ENCODE measurements around the gene LHFPL2.

The LHFPL2 gene

GRCh38 chr5:78659114-78659513, 10.5 kb upstream of the LHFPL2 start:
- TF ChIP-seq, protein P1, sequence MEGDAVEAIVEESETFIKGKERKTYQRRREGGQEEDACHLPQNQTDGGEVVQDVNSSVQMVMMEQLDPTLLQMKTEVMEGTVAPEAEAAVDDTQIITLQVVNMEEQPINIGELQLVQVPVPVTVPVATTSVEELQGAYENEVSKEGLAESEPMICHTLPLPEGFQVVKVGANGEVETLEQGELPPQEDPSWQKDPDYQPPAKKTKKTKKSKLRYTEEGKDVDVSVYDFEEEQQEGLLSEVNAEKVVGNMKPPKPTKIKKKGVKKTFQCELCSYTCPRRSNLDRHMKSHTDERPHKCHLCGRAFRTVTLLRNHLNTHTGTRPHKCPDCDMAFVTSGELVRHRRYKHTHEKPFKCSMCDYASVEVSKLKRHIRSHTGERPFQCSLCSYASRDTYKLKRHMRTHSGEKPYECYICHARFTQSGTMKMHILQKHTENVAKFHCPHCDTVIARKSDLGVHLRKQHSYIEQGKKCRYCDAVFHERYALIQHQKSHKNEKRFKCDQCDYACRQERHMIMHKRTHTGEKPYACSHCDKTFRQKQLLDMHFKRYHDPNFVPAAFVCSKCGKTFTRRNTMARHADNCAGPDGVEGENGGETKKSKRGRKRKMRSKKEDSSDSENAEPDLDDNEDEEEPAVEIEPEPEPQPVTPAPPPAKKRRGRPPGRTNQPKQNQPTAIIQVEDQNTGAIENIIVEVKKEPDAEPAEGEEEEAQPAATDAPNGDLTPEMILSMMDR (IDR thresholded peaks at IDR 0.05; ENCODE audit: insufficient read depth, low read length, poor library complexity, severe bottlenecking) = no peak
- no peak for TF ChIP-seq EZH2phosphoT487 (conservative IDR thresholded peaks at IDR 0.05; ENCODE audit: low read length)
- Histone ChIP-seq H2AFZ (ENCODE audit: low read depth, low read length, severe bottlenecking) (no peak overlapping the region), H3K4me2 (ENCODE audit: low read depth, low read length, poor library complexity, severe bottlenecking) (no peak overlapping the region)

GRCh38 chr5:78657201-78657600, 8.6 kb upstream of the LHFPL2 start:
- TF ChIP-seq, protein P1 (IDR thresholded peaks at IDR 0.05; ENCODE audit: insufficient read depth, low read length, poor library complexity, severe bottlenecking) = no peak
- TF ChIP-seq EZH2phosphoT487 (conservative IDR thresholded peaks at IDR 0.05; ENCODE audit: low read length) = no peak
- no peaks in the 10 kb centered on the region for H3K27me3 ChIP-seq (ENCODE audit: low read length)
- H3F3A ChIP-seq (ENCODE audit: insufficient read depth) = peaks cover 22% of the 10 kb centered on the region; the same call in 1 of the 2 replicates
- no peak overlapping the region for H2AFZ ChIP-seq (ENCODE audit: low read depth, low read length, severe bottlenecking)
- H3K9me2 ChIP-seq (replicated peaks; ENCODE audit: insufficient read depth, low read length) = no peaks in the 10 kb centered on the region
- H3K4me3 ChIP-seq (ENCODE audit: insufficient read depth, low read length, poor library complexity, severe bottlenecking) = no peak overlapping the region
- no peak overlapping the region for H3K9ac ChIP-seq (ENCODE audit: low read length)
- H3K4me2 ChIP-seq (ENCODE audit: low read depth, low read length, poor library complexity, severe bottlenecking) = no peak overlapping the region
- peaks cover 14% of the 10 kb centered on the region; the same call in 1 of the 2 replicates for H3K36me3 ChIP-seq (ENCODE audit: low read length)
- no peak overlapping the region for H3K27ac ChIP-seq (ENCODE audit: low read depth, low read length)
- 0 out of 2 replicates have a peak, but pooled peaks cover 14% of the 10 kb centered on the region for H3K79me2 ChIP-seq (ENCODE audit: insufficient read depth, low read length)
- H4K20me1 ChIP-seq (ENCODE audit: low read depth, low read length) = no peaks in the 10 kb centered on the region
- no peaks in the 10 kb centered on the region for H3K9me3 ChIP-seq (ENCODE audit: insufficient read depth, low read length)

More at GRCh38 chr5:78659114-78659513, 10.5 kb upstream of the LHFPL2 start:
- H3K9me3 ChIP-seq (ENCODE audit: insufficient read depth, low read length) = no peaks in the 10 kb centered on the region
- no peak overlapping the region for H3K4me3 ChIP-seq (ENCODE audit: insufficient read depth, low read length, poor library complexity, severe bottlenecking)
- peaks cover 14% of the 10 kb centered on the region; the same call in 1 of the 2 replicates for H3K36me3 ChIP-seq (ENCODE audit: low read length)
- no peaks in the 10 kb centered on the region for H3K9me2 ChIP-seq (replicated peaks; ENCODE audit: insufficient read depth, low read length)
- 0 out of 2 replicates have a peak, but pooled peaks cover 11% of the 10 kb centered on the region for H3K79me2 ChIP-seq (ENCODE audit: insufficient read depth, low read length)
- peaks cover 11% of the 10 kb centered on the region; the same call in 1 of the 2 replicates for H3F3A ChIP-seq (ENCODE audit: insufficient read depth)
- H3K9ac ChIP-seq (ENCODE audit: low read length) = no peak overlapping the region
- H4K20me1 ChIP-seq (ENCODE audit: low read depth, low read length) = no peaks in the 10 kb centered on the region
- no peak overlapping the region for H3K27ac ChIP-seq (ENCODE audit: low read depth, low read length)
- H3K27me3 ChIP-seq (ENCODE audit: low read length) = no peaks in the 10 kb centered on the region

DNA sequence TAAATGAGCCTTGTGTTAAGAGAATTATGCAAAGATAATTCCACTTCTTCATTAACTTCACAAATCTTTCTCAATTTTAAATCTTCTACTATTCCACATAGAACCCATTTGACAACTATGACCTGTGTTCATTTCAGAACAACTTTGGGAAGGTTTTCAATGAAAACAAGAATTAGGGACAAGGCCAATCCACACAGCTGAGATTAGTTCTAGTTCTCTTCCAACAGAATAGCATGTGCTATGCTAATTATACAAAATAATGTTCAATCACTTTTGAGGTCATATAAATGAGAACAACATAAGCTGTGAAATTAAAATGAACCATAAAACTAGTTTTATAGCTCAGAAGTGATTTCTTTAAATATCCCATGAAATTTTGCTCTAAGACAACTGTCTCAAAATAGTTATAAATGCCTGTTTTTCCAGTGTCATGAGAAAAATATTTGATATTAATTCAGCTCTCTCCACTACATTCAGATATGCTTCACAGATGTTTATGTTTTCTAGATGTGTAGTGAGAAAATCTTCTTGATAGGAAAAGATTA, 7.2 kb upstream of the LHFPL2 start:
- TF ChIP-seq, protein P1 (IDR thresholded peaks at IDR 0.05; ENCODE audit: insufficient read depth, low read length, poor library complexity, severe bottlenecking) = no peak
- no peak for TF ChIP-seq EZH2phosphoT487 (conservative IDR thresholded peaks at IDR 0.05; ENCODE audit: low read length)
- H4K20me1 ChIP-seq (ENCODE audit: low read depth, low read length) = no peaks in the 10 kb centered on the region

More for the DNA sequence above, 7.2 kb upstream of the LHFPL2 start:
- Histone ChIP-seq H3K79me2 (ENCODE audit: insufficient read depth, low read length) (0 out of 2 replicates have a peak, but pooled peaks cover 14% of the 10 kb centered on the region), H3K9me3 (ENCODE audit: insufficient read depth, low read length) (no peaks in the 10 kb centered on the region), H2AFZ (ENCODE audit: low read depth, low read length, severe bottlenecking) (no peak overlapping the region), H3K9me2 (replicated peaks; ENCODE audit: insufficient read depth, low read length) (no peaks in the 10 kb centered on the region), H3K4me3 (ENCODE audit: insufficient read depth, low read length, poor library complexity, severe bottlenecking) (no peak overlapping the region), H3K27me3 (ENCODE audit: low read length) (no peaks in the 10 kb centered on the region), H3K27ac (ENCODE audit: low read depth, low read length) (no peak overlapping the region), H3K4me2 (ENCODE audit: low read depth, low read length, poor library complexity, severe bottlenecking) (no peak overlapping the region), H3F3A (ENCODE audit: insufficient read depth) (peaks cover 24% of the 10 kb centered on the region), H3K9ac (ENCODE audit: low read length) (no peak overlapping the region), H3K36me3 (ENCODE audit: low read length) (peaks cover 14% of the 10 kb centered on the region; the same call in 1 of the 2 replicates)
